Left ventricle myocardium superior (tissue), 1 donor: Measurements from ENCODE around the gene C19orf33. TPM values are rescaled to one million over a fixed set of nuclear protein-coding genes. Genes with fewer than 3 reads are reported as not detected.
"Not testable (repeated sequence)": the region's sequence is repeated elsewhere in the genome, so short reads cannot be mapped to it uniquely, and the experiment has no call there.

Experiments
- ATAC-seq: fragments of 200-7000 bp; cut with Tn5 transposase; one replicate; pipeline ENCODE4 v1.9.1; 2020; ENCODE audit warnings: mild to moderate bottlenecking, moderate library complexity
- DNase-seq: peaks from one replicate; pipeline ENCODE4 v3.0.0-alpha.2; 2020
- intact Hi-C: fragments of 100-400 bp; cut with micrococcal nuclease; formaldehyde crosslinking; loops from one replicate; pipeline ENCODE4 v1.11.0; 2022
- total RNA-seq: library from RNA; stranded (reverse); fragmentation: NEBNext Ultra II Directional; extraction: Animal tissue kit (Norgen Biotek cat#: 25700); gene quantifications from one replicate; pipeline ENCODE4 v1.2.1, GENCODE V29; 2021
- donor health status: DM: no; HTN: yes; CAD: no; lungs with severe emphysema.

C19orf33 gene
- total RNA-seq, 1 donor from 2014 or later, result 1.5 TPM

GRCh38 chr19:38331728-38332127, 27.7 kb downstream of the C19orf33 start:
- ATAC-seq (no peak), DNase-seq (no peak)
- intact Hi-C loops, result no loop called here

- DNase-seq, result no peak
- no peak for ATAC-seq
- intact Hi-C loops, result no loop called here
Observed at GRCh38 chr19:38333245-38333644, 29.2 kb downstream of the C19orf33 start.

- DNase-seq, result peak; percentile 96
- intact Hi-C loops, result loop anchor here (2.0 kb wide), 1 partner anchor 95 kb away; no protein-coding TSS in a partner anchor
- peak; percentile 93 for ATAC-seq
Observed at GRCh38 chr19:38335949-38336637, 32.0 kb downstream of the C19orf33 start.

GRCh38 chr19:38336638-38337359, 32.7 kb downstream of the C19orf33 start:
- ATAC-seq, result peak; percentile 82
- intact Hi-C loops, result no loop called here
- DNase-seq, result peak; percentile 96

- ATAC-seq, result no peak
Observed at GRCh38 chr19:38337360-38337653, 33.3 kb downstream of the C19orf33 start.

GRCh38 chr19:38339011-38339410, 35.0 kb downstream of the C19orf33 start:
- intact Hi-C loops, ATAC-seq, DNase-seq: not testable (repeated sequence)

More at GRCh38 chr19:38337360-38337653, 33.3 kb downstream of the C19orf33 start:
- intact Hi-C loops, result no loop called here
- no peak for DNase-seq

- intact Hi-C loops, result no loop called here
- no peak for DNase-seq
- ATAC-seq, result no peak
Observed at GRCh38 chr19:38340927-38341326, 36.9 kb downstream of the C19orf33 start.

- ATAC-seq (no peak), DNase-seq (no peak)
- intact Hi-C loops, result no loop called here
Observed at GRCh38 chr19:38346837-38347236, 42.8 kb downstream of the C19orf33 start.

- ATAC-seq (no peak), DNase-seq (no peak)
- intact Hi-C loops, result no loop called here
Observed at GRCh38 chr19:38350883-38351282, 46.8 kb downstream of the C19orf33 start.

GRCh38 chr19:38351865-38352395, 47.9 kb downstream of the C19orf33 start:
- no peak for DNase-seq
- no peak for ATAC-seq
- intact Hi-C loops, result no loop called here

- ATAC-seq (no peak), DNase-seq (no peak)
- intact Hi-C loops, result no loop called here
Observed at GRCh38 chr19:38352611-38353010, 48.6 kb downstream of the C19orf33 start.

Other genes starting within 250 kb of the C19orf33 start
- 0.40 TPM for gene DPF1, start 80.0 kb upstream of the C19orf33 start, total RNA-seq
- gene PPP1R14A, start 47.9 kb upstream of the C19orf33 start, total RNA-seq, result 27.6 TPM
- 9.9 TPM for gene SPINT2, start 39.7 kb upstream of the C19orf33 start, total RNA-seq
- 33.8 TPM for gene YIF1B, start 11.7 kb downstream of the C19orf33 start, total RNA-seq
- gene KCNK6, start 15.6 kb downstream of the C19orf33 start, total RNA-seq, result 5.5 TPM
- 1.2 TPM for gene CATSPERG, start 31.6 kb downstream of the C19orf33 start, total RNA-seq
- gene PSMD8, start 70.3 kb downstream of the C19orf33 start, total RNA-seq, result 306 TPM
- 0.15 TPM for gene GGN, start 83.8 kb downstream of the C19orf33 start, total RNA-seq
- 0.10 TPM for gene SPRED3, start 84.4 kb downstream of the C19orf33 start, total RNA-seq
- gene FAM98C, start 98.8 kb downstream of the C19orf33 start, total RNA-seq, result 11.9 TPM
- 1.2 TPM for gene RASGRP4, start 122.0 kb downstream of the C19orf33 start, total RNA-seq
- gene RYR1, start 129.4 kb downstream of the C19orf33 start, total RNA-seq, result 1.1 TPM